ENCODE results near the gene SBF2.
"Not testable (repeated sequence)": the region's sequence is repeated elsewhere in the genome, so short reads cannot be mapped to it uniquely, and the experiment has no call there.

GRCh38 chr11:9932843-9933242 is 361.2 kb downstream of the SBF2 start:
- not testable (repeated sequence) for TF ChIP-seq CTCF (conservative IDR thresholded peaks at IDR 0.05 in 1 of 2, IDR thresholded peaks at IDR 0.05 in 1 of 2; ENCODE audit: extremely low read depth in 1 of 2, insufficient read depth in 1 of 2, low read depth in 1 of 2, low read length in 2 of 2); EZH2 (IDR thresholded peaks at IDR 0.05; ENCODE audit: borderline replicate concordance, low read length)

All from mammary epithelial cell (primary cell).